Chondrocyte (in vitro differentiated cells): ENCODE data around the gene CLCN4. TPM values are rescaled to one million over a fixed set of nuclear protein-coding genes. Genes with fewer than 3 reads are reported as not detected.
A peak's percentile ranks its signal among the peaks of the same experiment; 100 is the strongest.

Experiments used
- DNase-seq: peaks from one replicate; pipeline ENCODE4 v3.0.0; 2021; ENCODE audit warnings: mixed read lengths, low spot score
- H3K27ac Mint-ChIP-seq: one replicate; pipeline ENCODE4 v1.8.0; 2021; ENCODE audit warnings: mild to moderate bottlenecking, moderate library complexity, mixed read lengths; ENCODE audit not compliant: unreplicated experiment
- H3K27me3 Mint-ChIP-seq: 2 replicates; pipeline ENCODE4 v1.8.0; 2021; ENCODE audit warnings: low read depth, mixed read lengths
- H3K36me3 Mint-ChIP-seq: 2 replicates; pipeline ENCODE4 v1.8.0; 2021; ENCODE audit warnings: low read depth, mixed read lengths
- H3K4me1 Mint-ChIP-seq: 2 replicates; pipeline ENCODE4 v1.8.0; 2021; ENCODE audit warnings: low read depth, mild to moderate bottlenecking, mixed read lengths
- H3K4me3 Mint-ChIP-seq: one replicate; pipeline ENCODE4 v1.8.0; 2021; ENCODE audit warnings: mild to moderate bottlenecking, moderate library complexity, mixed read lengths; ENCODE audit not compliant: unreplicated experiment
- H3K9me3 Mint-ChIP-seq: 2 replicates; pipeline ENCODE4 v1.8.0; 2021; ENCODE audit warnings: low read depth, mixed read lengths
- CTCF ChIP-seq: fragments of 200-600 bp; sonication (generic); IDR thresholded peaks from 2 replicates; pipeline ENCODE4 v1.5.0; 2021; ENCODE audit warnings: antibody characterized with exemption, mild to moderate bottlenecking, moderate library complexity
- total RNA-seq: library from RNA; stranded (reverse); gene quantifications from 3 replicates; pipeline ENCODE4 v1.2.1, GENCODE V29; 2021

CLCN4 gene
- total RNA-seq, 1 donor from 2014 or later, result 2.2 TPM

DNA sequence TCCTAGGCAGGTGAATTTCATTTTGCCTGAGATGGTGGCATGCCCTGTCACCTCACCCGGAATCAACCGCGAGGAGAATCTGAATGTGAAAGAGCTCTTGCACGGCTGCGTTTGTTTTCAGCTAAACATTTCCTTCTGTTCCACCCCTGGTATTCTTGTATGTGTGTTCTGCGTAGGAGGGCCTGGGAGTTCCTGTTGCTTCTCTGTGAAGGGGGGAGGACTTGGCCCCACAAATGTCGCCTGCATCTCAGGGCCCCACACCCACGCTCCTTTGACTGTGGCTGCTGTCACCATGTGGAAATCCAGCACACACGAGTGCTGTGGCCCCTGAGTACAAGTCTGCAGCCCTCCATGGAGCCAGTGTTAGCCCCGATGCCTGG is 45.8 kb upstream of the CLCN4 start:
- H3K4me3 Mint-ChIP-seq, result no peak overlapping the region
- peaks cover 2% of the 10 kb centered on the region for H3K36me3 Mint-ChIP-seq
- H3K4me1 Mint-ChIP-seq, result peaks cover 19% of the 10 kb centered on the region
- H3K27ac Mint-ChIP-seq, result no peak overlapping the region
- DNase-seq, result no peak
- TF ChIP-seq CTCF, result no peak
- peaks cover 2% of the 10 kb centered on the region for H3K9me3 Mint-ChIP-seq
- no peaks in the 10 kb centered on the region for H3K27me3 Mint-ChIP-seq

GRCh38 chrX:10111364-10112148 is 45.2 kb upstream of the CLCN4 start:
- DNase-seq, result no peak
- peaks cover 2% of the 10 kb centered on the region for H3K9me3 Mint-ChIP-seq
- peaks cover 19% of the 10 kb centered on the region for H3K4me1 Mint-ChIP-seq
- no peak overlapping the region for H3K27ac Mint-ChIP-seq
- H3K4me3 Mint-ChIP-seq, result no peak overlapping the region
- no peaks in the 10 kb centered on the region for H3K27me3 Mint-ChIP-seq
- no peak for TF ChIP-seq CTCF
- peaks cover 2% of the 10 kb centered on the region for H3K36me3 Mint-ChIP-seq

- Mint-ChIP-seq H3K36me3 (peaks cover 2% of the 10 kb centered on the region), H3K9me3 (peaks cover 2% of the 10 kb centered on the region)
- TF ChIP-seq CTCF, result no peak
Observed at GRCh38 chrX:10112510-10112909, 44.3 kb upstream of the CLCN4 start.

DNA sequence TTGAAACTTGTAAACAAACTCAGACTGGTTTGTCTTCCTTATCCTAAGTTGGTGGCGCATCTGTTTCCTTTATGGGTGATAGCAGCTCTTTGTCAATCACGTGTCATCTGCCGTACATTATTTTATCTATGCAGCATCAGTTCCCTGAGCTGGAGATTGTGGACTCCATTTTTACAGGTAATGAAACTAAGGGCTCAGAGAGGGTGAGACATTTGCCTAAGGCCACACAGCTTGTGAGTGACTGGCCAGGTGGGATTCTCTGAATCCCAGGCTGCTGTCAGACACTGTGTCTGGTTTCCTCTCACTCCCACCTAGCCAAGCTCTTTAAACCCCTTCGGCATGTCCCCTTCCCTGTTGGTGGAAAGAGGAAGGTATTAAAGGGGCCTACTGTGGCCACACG is 41.7 kb upstream of the CLCN4 start:
- DNase-seq, result no peak
- peaks cover 4% of the 10 kb centered on the region for H3K36me3 Mint-ChIP-seq
- H3K27me3 Mint-ChIP-seq, result no peaks in the 10 kb centered on the region
- no peak overlapping the region for H3K4me3 Mint-ChIP-seq
- peaks cover 6% of the 10 kb centered on the region for H3K9me3 Mint-ChIP-seq
- TF ChIP-seq CTCF, result no peak
- H3K4me1 Mint-ChIP-seq, result peaks cover 16% of the 10 kb centered on the region
- H3K27ac Mint-ChIP-seq, result no peak overlapping the region

More at GRCh38 chrX:10112510-10112909, 44.3 kb upstream of the CLCN4 start:
- no peak for DNase-seq
- H3K4me1 Mint-ChIP-seq, result peaks cover 13% of the 10 kb centered on the region
- H3K27me3 Mint-ChIP-seq, result no peaks in the 10 kb centered on the region
- no peak overlapping the region for H3K4me3 Mint-ChIP-seq
- peak overlapping the region; percentile 37 for H3K27ac Mint-ChIP-seq

GRCh38 chrX:10117301-10117700 is 39.5 kb upstream of the CLCN4 start:
- peaks cover 17% of the 10 kb centered on the region for H3K9me3 Mint-ChIP-seq
- H3K36me3 Mint-ChIP-seq, result peaks cover 5% of the 10 kb centered on the region
- no peak for DNase-seq
- TF ChIP-seq CTCF, result no peak
- H3K4me3 Mint-ChIP-seq, result no peak overlapping the region
- H3K4me1 Mint-ChIP-seq, result peaks cover 22% of the 10 kb centered on the region
- no peaks in the 10 kb centered on the region for H3K27me3 Mint-ChIP-seq
- H3K27ac Mint-ChIP-seq, result no peak overlapping the region
